ENCODE data around the gene C19orf25.

C19orf25 gene

GRCh38 chr19:1514986-1515721 lies 36.1 kb upstream of the C19orf25 start:
- H3K9ac ChIP-seq (ENCODE audit: insufficient read length), result no peak overlapping the region
- no peaks in the 10 kb centered on the region for H3K9me3 ChIP-seq (ENCODE audit: low read depth, low read length)
- no peak overlapping the region for H3K4me3 ChIP-seq
- no peaks in the 10 kb centered on the region for H3K36me3 ChIP-seq (ENCODE audit: insufficient read depth, low read length)
- H3K27ac ChIP-seq, result no peak overlapping the region
- DNase-seq (ENCODE audit: low read depth, low spot score), result no peak
- no peak for TF ChIP-seq POLR2AphosphoS5 (IDR thresholded peaks at IDR 0.05; ENCODE audit: borderline replicate concordance, low read depth, low read length)
- TF ChIP-seq FOXP2 (optimal IDR thresholded peaks at IDR 0.05; ENCODE audit: control extremely low read depth, extremely low read length, insufficient read depth), result no peak

GRCh38 chr19:1514295-1514661 lies 35.3 kb upstream of the C19orf25 start:
- no peak overlapping the region for H3K27ac ChIP-seq
- no peaks in the 10 kb centered on the region for H3K36me3 ChIP-seq (ENCODE audit: insufficient read depth, low read length)
- H3K4me3 ChIP-seq, result no peak overlapping the region
- no peaks in the 10 kb centered on the region for H3K9me3 ChIP-seq (ENCODE audit: low read depth, low read length)
- no peak overlapping the region for H3K9ac ChIP-seq (ENCODE audit: insufficient read length)
- no peak for DNase-seq (ENCODE audit: low read depth, low spot score)
- TF ChIP-seq EZH2 (IDR thresholded peaks at IDR 0.05) (no peak), POLR2AphosphoS5 (IDR thresholded peaks at IDR 0.05; ENCODE audit: borderline replicate concordance, low read depth, low read length) (no peak), FOXP2 (optimal IDR thresholded peaks at IDR 0.05; ENCODE audit: control extremely low read depth, extremely low read length, insufficient read depth) (no peak)

- Histone ChIP-seq H3K9ac (ENCODE audit: insufficient read length) (no peak overlapping the region), H3K4me3 (peak overlapping the region; percentile 59)
These were observed 34.7 kb upstream of the C19orf25 start for GRCh38 chr19:1513499-1514294.

GRCh38 chr19:1512671-1513498 lies 33.9 kb upstream of the C19orf25 start, which contains the start of gene ADAMTSL5:
Gene ADAMTSL5, minus strand, starts transcription at chr19:1513019. Its CDS starts 2,076 bp downstream, at chr19:1510943.
- Histone ChIP-seq H3K27ac (no peak within 1 kb of the TSS), H3K4me3 (peak within 1 kb of the TSS; percentile 60), H3K36me3 (ENCODE audit: insufficient read depth, low read length) (no peaks in the 10 kb centered on the region), H3K9me3 (ENCODE audit: low read depth, low read length) (no peaks in the 10 kb centered on the region), H3K9ac (ENCODE audit: insufficient read length) (no peak within 1 kb of the TSS)
- TF ChIP-seq FOXP2 (optimal IDR thresholded peaks at IDR 0.05; ENCODE audit: control extremely low read depth, extremely low read length, insufficient read depth) (no peak), POLR2AphosphoS5 (IDR thresholded peaks at IDR 0.05; ENCODE audit: borderline replicate concordance, low read depth, low read length) (no peak), EZH2 (IDR thresholded peaks at IDR 0.05) (no peak)
- no peak for DNase-seq (ENCODE audit: low read depth, low spot score)

More at GRCh38 chr19:1513499-1514294, 34.7 kb upstream of the C19orf25 start:
- no peaks in the 10 kb centered on the region for H3K9me3 ChIP-seq (ENCODE audit: low read depth, low read length)
- no peak for TF ChIP-seq EZH2 (IDR thresholded peaks at IDR 0.05)
- no peak for TF ChIP-seq POLR2AphosphoS5 (IDR thresholded peaks at IDR 0.05; ENCODE audit: borderline replicate concordance, low read depth, low read length)
- TF ChIP-seq FOXP2 (optimal IDR thresholded peaks at IDR 0.05; ENCODE audit: control extremely low read depth, extremely low read length, insufficient read depth), result no peak
- no peak for DNase-seq (ENCODE audit: low read depth, low spot score)
- no peaks in the 10 kb centered on the region for H3K36me3 ChIP-seq (ENCODE audit: insufficient read depth, low read length)
- no peak overlapping the region for H3K27ac ChIP-seq

GRCh38 chr19:1511318-1512317 lies 32.6 kb upstream of the C19orf25 start:
- H3K4me3 ChIP-seq, result no peak overlapping the region
- H3K9me3 ChIP-seq (ENCODE audit: low read depth, low read length), result no peaks in the 10 kb centered on the region
- no peaks in the 10 kb centered on the region for H3K36me3 ChIP-seq (ENCODE audit: insufficient read depth, low read length)
- TF ChIP-seq EZH2 (IDR thresholded peaks at IDR 0.05), result no peak
- H3K9ac ChIP-seq (ENCODE audit: insufficient read length), result no peak overlapping the region
- no peak overlapping the region for H3K27ac ChIP-seq
- no peak for DNase-seq (ENCODE audit: low read depth, low spot score)

- Histone ChIP-seq H3K9ac (ENCODE audit: insufficient read length) (no peak overlapping the region), H3K27ac (no peak overlapping the region), H3K4me3 (no peak overlapping the region), H3K36me3 (ENCODE audit: insufficient read depth, low read length) (no peaks in the 10 kb centered on the region), H3K9me3 (ENCODE audit: low read depth, low read length) (no peaks in the 10 kb centered on the region)
- no peak for DNase-seq (ENCODE audit: low read depth, low spot score)
- no peak for TF ChIP-seq EZH2 (IDR thresholded peaks at IDR 0.05)
- TF ChIP-seq POLR2AphosphoS5 (IDR thresholded peaks at IDR 0.05; ENCODE audit: borderline replicate concordance, low read depth, low read length), result no peak
- no peak for TF ChIP-seq FOXP2 (optimal IDR thresholded peaks at IDR 0.05; ENCODE audit: control extremely low read depth, extremely low read length, insufficient read depth)
These were observed 31.8 kb upstream of the C19orf25 start for GRCh38 chr19:1510807-1511206.

- no peak overlapping the region for H3K27ac ChIP-seq
- no peaks in the 10 kb centered on the region for H3K36me3 ChIP-seq (ENCODE audit: insufficient read depth, low read length)
- no peaks in the 10 kb centered on the region for H3K9me3 ChIP-seq (ENCODE audit: low read depth, low read length)
- no peak overlapping the region for H3K9ac ChIP-seq (ENCODE audit: insufficient read length)
- no peak for TF ChIP-seq POLR2AphosphoS5 (IDR thresholded peaks at IDR 0.05; ENCODE audit: borderline replicate concordance, low read depth, low read length)
- TF ChIP-seq FOXP2 (optimal IDR thresholded peaks at IDR 0.05; ENCODE audit: control extremely low read depth, extremely low read length, insufficient read depth), result no peak
- H3K4me3 ChIP-seq, result no peak overlapping the region
- DNase-seq (ENCODE audit: low read depth, low spot score), result no peak
These were observed 31.4 kb upstream of the C19orf25 start for GRCh38 chr19:1510442-1510806.

Measured in SK-N-MC (cell line).